Urinary bladder (tissue), 4 donors: ENCODE data around the gene RIN3. TPM values are rescaled to one million over a fixed set of nuclear protein-coding genes. Genes with fewer than 3 reads are reported as not detected.
"Not testable (repeated sequence)": the region's sequence is repeated elsewhere in the genome, so short reads cannot be mapped to it uniquely, and the experiment has no call there.

Source experiments
- DNase-seq: peaks from one replicate; pipeline ENCODE4 v3.0.0-alpha.2; 2015; ENCODE audit errors: extremely low spot score
- H3K27ac ChIP-seq: one replicate; pipeline ENCODE4 v1.5.1; 2013; ENCODE audit warnings: low read depth, mild to moderate bottlenecking, moderate library complexity
- H3K36me3 ChIP-seq: one replicate; pipeline ENCODE4 v1.6.1; 2013; ENCODE audit warnings: mild to moderate bottlenecking, moderate library complexity; ENCODE audit not compliant: insufficient read depth
- H3K4me1 ChIP-seq: one replicate; pipeline ENCODE4 v1.6.1; 2013; ENCODE audit warnings: mild to moderate bottlenecking, moderate library complexity; ENCODE audit not compliant: insufficient read depth
- H3K4me3 ChIP-seq: one replicate; pipeline ENCODE4 v1.5.1; 2013; ENCODE audit warnings: low read depth, low read length
- WGBS: extraction: QIAGEN DNeasy Blood & Tissue Kit; methylation state at CpG from one replicate; pipeline ENCODE4 v1.1.7; 2013; 5-methylcytosine and 5-hydroxymethylcytosine counted together
- polyA plus RNA-seq: library from polyadenylated mRNA; stranded (reverse); fragments of 200-250 nt; gene quantifications from one replicate; pipeline ENCODE4 v1.2.3, GENCODE V29; 2013
- total RNA-seq: library from RNA; depleted of rRNA; stranded (reverse); fragments of >200 nt; gene quantifications from one replicate; pipeline ENCODE4 v1.2.3, GENCODE V29; 2014
- donor health status: healthy with polysubstance abuse.
- donor health status: healthy.

The RIN3 gene
- total and polyA plus RNA-seq, 2 donors = 9.1 to 21.7 TPM

DNA sequence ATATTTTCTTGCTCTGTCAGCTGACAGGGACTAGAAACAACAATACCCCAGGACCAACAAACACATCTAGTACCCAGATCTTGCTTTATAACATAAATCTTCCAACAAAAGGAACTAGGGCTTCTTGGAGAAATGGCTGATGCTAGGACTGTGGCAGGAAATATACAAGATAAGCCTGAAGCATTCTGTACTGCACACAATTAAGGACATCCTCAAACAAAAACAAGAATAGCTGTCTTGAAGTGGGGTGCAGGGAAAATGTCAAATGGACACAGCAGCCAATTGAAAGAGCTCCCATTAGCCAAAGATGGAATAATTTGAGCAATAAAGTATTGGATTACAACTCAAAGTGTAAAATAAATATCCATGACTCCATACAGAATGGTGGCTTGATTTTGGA, 184.8 kb downstream of the RIN3 start:
- Histone ChIP-seq H3K4me3 (no peak overlapping the region), H3K36me3 (no peaks in the 10 kb centered on the region), H3K4me1 (no peaks in the 10 kb centered on the region), H3K27ac (no peak overlapping the region)
- DNase-seq = no peak

DNA sequence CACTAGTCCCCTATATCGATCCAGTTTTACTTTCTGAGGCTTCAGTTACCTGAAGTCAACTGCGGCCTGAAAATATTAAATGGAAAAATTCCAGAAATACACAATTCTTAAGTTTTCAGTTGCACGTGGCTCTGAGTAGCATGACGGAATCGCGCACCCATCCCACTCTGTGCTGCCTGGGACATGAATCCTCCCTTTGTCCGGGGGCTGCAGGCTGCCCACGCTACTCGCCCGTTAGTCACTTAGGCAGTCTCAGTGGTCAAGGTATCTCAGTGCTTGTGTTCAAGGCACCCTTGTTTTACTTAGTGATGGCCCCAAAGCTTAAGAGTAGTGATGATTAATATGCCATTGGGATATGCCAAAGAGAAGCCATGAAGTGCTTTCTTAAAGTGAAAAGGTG, 188.2 kb downstream of the RIN3 start:
- Histone ChIP-seq H3K4me1 (no peaks in the 10 kb centered on the region), H3K27ac (no peak overlapping the region), H3K36me3 (no peaks in the 10 kb centered on the region), H3K4me3 (no peak overlapping the region)
- WGBS = 91% methylated on average over 10 of the region's 10 CpGs
- no peak for DNase-seq

DNA sequence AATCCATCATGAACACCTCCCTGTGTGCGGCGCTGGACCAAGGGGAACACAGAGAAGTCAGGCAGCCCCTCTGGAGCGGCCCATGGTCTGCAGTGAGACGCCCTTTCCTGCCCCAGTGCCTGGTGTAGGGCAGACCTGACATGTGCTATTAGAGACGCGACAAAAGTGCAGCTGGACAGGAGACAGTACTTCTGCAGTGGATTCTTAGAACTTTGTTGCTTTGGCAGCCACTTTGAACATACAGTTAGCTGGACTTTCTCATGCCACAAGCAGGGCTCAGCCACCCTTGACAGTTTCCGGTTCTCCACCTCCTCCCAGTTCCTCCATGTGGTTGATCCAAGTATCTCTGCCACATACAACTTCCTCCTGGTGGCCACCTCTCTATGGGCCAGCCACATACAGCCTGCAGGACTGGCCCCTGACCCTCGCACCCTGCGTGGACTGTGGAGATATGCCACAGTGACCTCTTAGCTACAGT, 188.9 kb downstream of the RIN3 start:
- no peaks in the 10 kb centered on the region for H3K4me1 ChIP-seq
- H3K27ac ChIP-seq = no peak overlapping the region
- H3K36me3 ChIP-seq = no peaks in the 10 kb centered on the region
- no peak for DNase-seq
- WGBS = 85% methylated on average over 9 of the region's 9 CpGs
- no peak overlapping the region for H3K4me3 ChIP-seq

GRCh38 chr14:92703516-92703915, 189.9 kb downstream of the RIN3 start:
- no peak for DNase-seq
- Histone ChIP-seq H3K36me3 (no peaks in the 10 kb centered on the region), H3K27ac (no peak overlapping the region), H3K4me3 (no peak overlapping the region), H3K4me1 (no peaks in the 10 kb centered on the region)
- 94% methylated on average over 10 of the region's 10 CpGs for WGBS

- Histone ChIP-seq H3K36me3 (no peaks in the 10 kb centered on the region), H3K4me1 (no peaks in the 10 kb centered on the region), H3K27ac (no peak overlapping the region), H3K4me3 (no peak overlapping the region)
- DNase-seq = no peak
- 85% methylated on average over 23 of the region's 23 CpGs for WGBS
Measured at GRCh38 chr14:92704036-92704804, 190.6 kb downstream of the RIN3 start.

DNA sequence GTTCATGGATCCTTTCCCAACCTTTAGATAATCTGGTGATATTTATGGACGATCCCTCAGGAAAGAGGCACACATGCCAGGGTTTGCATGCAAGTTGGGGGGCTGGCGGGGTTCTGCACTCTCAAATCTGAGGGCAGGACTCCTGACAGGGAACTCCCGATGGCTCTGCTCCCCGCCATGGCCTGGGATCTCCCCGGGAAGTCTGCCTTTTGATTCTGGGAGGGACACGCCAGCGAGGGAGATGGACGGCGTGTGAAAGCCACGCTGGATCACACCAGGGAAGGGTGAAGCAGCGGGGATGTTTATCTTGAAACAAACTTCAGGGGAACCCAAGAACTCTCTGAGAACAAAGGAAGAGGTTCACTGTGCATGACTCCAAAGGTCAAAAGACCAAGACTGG, 191.2 kb downstream of the RIN3 start:
- no peak overlapping the region for H3K27ac ChIP-seq
- H3K4me3 ChIP-seq = no peak overlapping the region
- no peaks in the 10 kb centered on the region for H3K4me1 ChIP-seq
- 93% methylated on average over 11 of the region's 11 CpGs for whole genome bisulfite sequencing
- H3K36me3 ChIP-seq = no peaks in the 10 kb centered on the region
- DNase-seq = no peak

DNA sequence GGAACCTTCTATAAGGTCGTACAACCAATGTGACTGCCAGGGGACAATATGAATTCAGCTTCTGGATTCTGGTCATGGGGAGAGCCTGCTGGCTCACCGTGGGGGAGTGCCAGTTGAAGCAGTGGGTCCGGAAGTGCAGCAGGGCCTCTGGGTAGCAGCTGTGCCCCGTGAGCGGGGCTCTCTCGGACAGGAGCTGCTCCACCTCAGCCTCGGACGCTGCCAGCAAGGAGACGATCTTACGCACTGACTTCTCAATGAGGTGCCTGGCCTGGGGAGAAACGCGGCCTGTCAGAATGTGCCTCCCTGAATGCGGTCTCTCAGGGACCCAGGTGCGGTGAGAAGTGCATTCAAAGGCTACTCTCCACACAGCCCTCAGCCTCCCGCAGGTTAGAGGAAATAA, 192.8 kb downstream of the RIN3 start:
- H3K36me3 ChIP-seq = no peaks in the 10 kb centered on the region
- 93% methylated on average over 15 of the region's 15 CpGs for WGBS
- DNase-seq = no peak
- no peak overlapping the region for H3K4me3 ChIP-seq
- no peak overlapping the region for H3K27ac ChIP-seq
- no peaks in the 10 kb centered on the region for H3K4me1 ChIP-seq

- no peak for DNase-seq
- H3K36me3 ChIP-seq = no peaks in the 10 kb centered on the region
- WGBS = 95% methylated on average over 13 of the region's 13 CpGs
- no peak overlapping the region for H3K4me3 ChIP-seq
- no peak overlapping the region for H3K27ac ChIP-seq
- H3K4me1 ChIP-seq = no peaks in the 10 kb centered on the region
Measured at GRCh38 chr14:92709340-92710000, 195.9 kb downstream of the RIN3 start.

GRCh38 chr14:92710001-92710341, 196.4 kb downstream of the RIN3 start:
- Histone ChIP-seq H3K4me3 (no peak overlapping the region), H3K36me3 (no peaks in the 10 kb centered on the region), H3K27ac (no peak overlapping the region), H3K4me1 (no peaks in the 10 kb centered on the region)
- DNase-seq = no peak
- WGBS = 98% methylated on average over 5 of the region's 5 CpGs

GRCh38 chr14:92711976-92712653, 198.5 kb downstream of the RIN3 start:
- H3K4me1 ChIP-seq = no peaks in the 10 kb centered on the region
- no peak overlapping the region for H3K4me3 ChIP-seq
- no peaks in the 10 kb centered on the region for H3K36me3 ChIP-seq
- no peak overlapping the region for H3K27ac ChIP-seq
- no peak for DNase-seq
- WGBS = 89% methylated on average over 7 of the region's 7 CpGs

- no peak for DNase-seq
- WGBS = 97% methylated on average over 8 of the region's 8 CpGs
- H3K36me3 ChIP-seq = no peaks in the 10 kb centered on the region
- H3K4me3 ChIP-seq = no peak overlapping the region
- no peaks in the 10 kb centered on the region for H3K4me1 ChIP-seq
- no peak overlapping the region for H3K27ac ChIP-seq
Measured at GRCh38 chr14:92712654-92713051, 199.1 kb downstream of the RIN3 start.

- DNase-seq, H3K36me3 ChIP-seq: not testable (repeated sequence)
Measured at GRCh38 chr14:92714739-92715307, 201.2 kb downstream of the RIN3 start.

GRCh38 chr14:92716131-92716530, 202.6 kb downstream of the RIN3 start:
- DNase-seq = no peak
- no peak overlapping the region for H3K27ac ChIP-seq
- no peak overlapping the region for H3K4me3 ChIP-seq
- H3K4me1 ChIP-seq = no peaks in the 10 kb centered on the region
- 95% methylated on average over 10 of the region's 10 CpGs for WGBS
- no peaks in the 10 kb centered on the region for H3K36me3 ChIP-seq

More at GRCh38 chr14:92714739-92715307, 201.2 kb downstream of the RIN3 start:
- not testable (repeated sequence) for H3K4me1 ChIP-seq, H3K27ac ChIP-seq, H3K4me3 ChIP-seq
- WGBS = 83% methylated on average over 7 of the region's 7 CpGs
